COLO668 (cell line): Measurements from ENCODE around the gene LGALS3.

Experiments
- DNase-seq: peaks from one replicate; lab custom pipeline; 2025; ENCODE audit not compliant: unreplicated experiment; lab: John Stamatoyannopoulos, UW

The LGALS3 gene

DNA sequence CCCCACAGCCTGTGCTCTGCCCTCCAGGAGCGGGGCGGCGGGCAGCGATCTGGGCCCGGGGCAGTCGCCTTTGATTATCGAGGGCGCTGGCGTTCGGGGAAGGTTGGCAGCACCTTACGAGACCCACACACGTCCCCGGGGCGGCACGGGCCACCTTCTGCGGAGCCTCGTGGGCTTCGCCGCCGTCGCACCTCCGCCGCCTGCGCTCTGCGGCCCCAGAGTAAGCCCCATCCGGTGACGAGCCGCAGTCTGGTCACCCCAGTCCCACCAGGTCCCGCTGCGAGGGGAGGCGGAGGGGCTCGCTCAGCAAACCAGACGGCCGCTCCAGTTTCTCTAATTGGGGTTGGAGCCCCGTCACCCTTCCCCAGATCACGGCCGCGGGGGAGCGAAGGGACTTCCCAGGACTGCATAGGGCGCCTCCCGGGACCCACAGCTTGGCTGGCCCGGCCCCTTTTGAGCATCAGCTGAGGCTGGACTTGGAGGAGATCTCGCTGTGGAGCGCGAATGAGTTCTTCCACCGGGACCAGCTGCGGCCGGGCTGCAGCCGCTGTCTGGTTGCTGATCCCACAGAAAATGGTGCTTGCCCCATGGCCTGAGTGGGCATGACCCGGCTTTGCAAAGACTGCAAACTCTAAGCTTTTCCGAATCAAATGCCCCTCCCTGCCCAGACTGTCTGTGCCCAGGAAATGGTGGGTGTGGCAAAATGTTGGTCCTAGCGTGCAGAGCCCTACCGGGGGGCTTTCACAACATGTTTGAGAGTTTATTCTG, 560 bp downstream of the LGALS3 start:
- DNase-seq: peak; percentile 65

DNA sequence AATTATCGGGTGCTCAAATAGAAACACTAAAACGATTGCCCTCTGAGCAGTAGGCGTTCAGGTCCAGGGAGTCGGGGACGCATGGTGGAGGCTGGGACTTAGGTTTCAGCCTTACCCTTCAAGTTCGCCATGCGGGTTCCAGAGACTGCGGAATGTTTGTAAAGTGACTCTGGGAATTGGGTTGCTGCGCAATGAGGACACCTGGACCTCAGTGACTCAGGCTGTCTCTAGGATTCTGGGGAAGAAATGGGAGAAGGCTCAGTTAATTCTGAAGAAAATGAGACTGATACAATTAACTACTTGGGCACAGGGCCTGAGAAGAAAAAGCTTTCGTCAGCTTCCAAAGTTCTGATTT, 1.1 kb downstream of the LGALS3 start:
- no peak for DNase-seq

DNA sequence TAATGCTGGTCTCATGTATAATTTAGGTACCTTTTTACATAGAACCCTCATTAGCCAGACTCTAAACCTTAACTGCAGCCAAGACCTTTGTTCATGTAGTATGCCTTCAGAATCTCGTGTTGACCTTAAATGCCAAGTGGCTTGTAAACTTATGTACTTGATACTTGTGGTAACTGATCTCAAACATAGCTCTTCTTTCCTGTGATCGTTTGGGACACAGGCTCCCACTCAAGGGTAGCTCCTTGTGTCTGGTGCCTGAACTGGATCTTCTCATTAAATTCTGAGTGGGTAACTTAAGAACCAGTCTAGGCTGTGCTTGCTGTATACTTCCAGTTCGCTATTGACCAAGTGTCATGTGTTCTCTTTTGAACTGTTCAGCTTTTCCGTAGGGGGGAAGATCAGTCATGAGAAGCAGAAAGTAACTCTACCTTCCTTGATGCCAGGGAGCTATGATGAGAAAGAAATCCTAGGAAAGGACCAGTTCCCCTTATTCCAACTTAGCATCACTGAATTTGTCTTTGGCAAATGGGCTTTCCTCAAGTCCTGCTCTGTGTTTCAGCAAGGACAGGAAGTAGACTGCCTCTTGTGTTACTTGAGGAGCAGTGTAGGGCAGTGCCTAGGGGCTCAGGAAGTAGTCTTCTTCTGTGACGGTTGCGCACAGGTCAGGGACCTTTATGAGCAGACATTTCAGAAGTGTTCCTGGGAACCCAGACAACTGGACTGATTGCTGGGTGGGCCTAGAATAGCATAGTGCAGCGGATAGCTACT, 2.5 kb downstream of the LGALS3 start:
- DNase-seq: no peak

DNA sequence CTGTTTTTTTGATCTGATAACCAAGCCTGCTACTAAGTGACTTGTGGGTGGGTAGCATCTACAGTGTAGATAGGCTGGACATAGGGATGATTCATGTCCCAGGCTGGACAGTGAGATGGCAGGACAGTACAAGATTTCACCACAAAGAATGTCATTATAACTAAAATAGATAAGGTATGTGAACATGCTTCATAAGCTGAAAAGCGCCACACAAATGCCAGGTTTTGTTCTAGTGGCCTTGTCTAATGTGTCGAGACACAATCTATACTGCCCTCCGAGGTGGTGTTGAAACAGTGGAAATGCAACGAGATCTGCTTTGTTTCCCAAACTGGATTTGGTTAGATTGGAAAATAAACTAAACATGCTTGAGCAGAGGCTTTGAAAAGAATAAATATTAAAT, 4.4 kb downstream of the LGALS3 start:
- no peak for DNase-seq

DNA sequence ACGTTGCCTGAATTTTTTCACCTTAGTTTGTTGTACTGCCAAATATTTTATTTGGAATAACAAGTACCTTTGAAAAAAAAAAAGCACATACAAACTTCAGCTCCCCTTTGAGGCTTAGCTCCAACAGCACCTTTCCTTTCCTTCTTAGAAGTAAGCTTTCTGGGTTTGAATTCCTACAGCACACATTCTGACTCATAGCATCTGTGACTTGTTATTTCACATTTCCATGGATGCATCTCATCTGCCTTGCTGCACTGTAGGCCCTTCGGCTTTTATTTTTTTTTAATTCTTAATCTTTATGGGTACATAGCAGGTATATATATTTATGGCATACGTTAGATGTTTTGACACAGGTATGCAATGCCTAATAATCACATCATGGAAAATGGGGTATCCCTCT, 7.2 kb downstream of the LGALS3 start:
- no peak for DNase-seq

DNA sequence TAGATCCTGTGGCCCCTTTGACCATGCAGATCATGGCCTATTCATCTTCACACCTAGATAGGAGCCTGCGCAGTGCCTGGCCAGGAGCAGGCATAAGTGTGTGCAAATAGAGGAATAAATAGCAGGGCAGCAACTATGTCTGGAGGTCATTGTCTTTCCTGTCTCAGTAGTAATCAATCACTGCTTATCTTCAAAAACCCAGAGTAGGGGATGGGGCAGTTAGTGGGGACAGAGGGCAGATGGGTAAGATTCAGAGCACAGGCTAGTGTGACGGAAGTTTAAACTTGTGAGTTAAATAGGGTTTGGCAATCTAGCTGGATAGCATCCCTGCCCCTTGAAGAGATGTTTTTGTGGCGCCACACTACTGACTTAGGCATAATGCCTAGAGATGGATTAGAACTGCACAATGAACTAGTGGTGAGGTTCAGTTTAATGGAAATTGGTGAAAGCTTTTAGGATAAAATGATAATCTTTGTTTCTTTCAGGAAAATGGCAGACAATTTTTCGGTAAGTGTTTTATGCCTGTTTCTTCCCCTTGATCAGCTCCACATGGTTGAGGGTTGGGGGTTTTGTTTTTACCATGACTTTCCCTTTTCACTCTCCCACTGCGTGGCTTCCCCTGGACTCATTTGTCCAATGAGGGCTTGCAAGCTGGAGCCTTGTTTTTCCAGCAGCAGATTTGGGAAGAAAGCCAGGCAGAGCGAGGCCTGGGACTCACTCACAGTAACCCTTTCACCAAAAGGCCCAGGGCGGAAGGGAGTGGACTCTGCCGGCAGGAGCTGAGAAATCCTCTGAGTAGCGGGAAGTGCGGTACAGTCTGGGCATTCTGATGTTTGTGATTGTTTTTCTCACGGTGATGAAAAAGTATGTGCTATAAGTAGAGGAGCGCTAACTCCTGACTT, 8.1 kb downstream of the LGALS3 start:
- DNase-seq: no peak

DNA sequence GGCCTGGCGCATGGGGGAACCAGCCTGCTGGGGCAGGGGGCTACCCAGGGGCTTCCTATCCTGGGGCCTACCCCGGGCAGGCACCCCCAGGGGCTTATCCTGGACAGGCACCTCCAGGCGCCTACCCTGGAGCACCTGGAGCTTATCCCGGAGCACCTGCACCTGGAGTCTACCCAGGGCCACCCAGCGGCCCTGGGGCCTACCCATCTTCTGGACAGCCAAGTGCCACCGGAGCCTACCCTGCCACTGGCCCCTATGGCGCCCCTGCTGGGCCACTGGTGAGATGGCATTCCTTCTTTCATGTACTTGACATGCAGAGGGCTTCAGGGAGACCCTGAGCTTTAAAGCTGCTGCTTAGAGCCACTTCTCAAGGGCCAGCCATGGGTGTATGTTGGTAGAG, 9.0 kb downstream of the LGALS3 start:
- no peak for DNase-seq

DNA sequence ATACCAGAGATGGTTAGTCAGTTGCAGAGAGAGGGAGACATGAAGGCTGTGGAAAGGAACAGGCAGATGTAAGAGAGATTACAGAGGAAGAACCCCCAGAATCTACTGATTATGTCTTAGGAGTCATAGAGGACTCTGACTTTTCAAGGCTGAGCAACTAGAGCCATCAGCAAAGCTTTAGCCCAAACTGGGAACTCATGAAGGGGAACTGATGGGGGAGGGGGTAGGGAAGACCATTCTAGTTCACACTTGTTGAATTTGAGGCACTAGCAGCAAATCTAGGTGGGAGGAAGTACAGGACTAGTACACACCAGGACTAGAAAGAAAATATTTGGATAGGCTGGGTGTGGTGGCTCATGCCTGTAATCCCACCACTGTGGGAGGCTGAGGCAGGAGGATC, 10.1 kb downstream of the LGALS3 start:
- DNase-seq: no peak

DNA sequence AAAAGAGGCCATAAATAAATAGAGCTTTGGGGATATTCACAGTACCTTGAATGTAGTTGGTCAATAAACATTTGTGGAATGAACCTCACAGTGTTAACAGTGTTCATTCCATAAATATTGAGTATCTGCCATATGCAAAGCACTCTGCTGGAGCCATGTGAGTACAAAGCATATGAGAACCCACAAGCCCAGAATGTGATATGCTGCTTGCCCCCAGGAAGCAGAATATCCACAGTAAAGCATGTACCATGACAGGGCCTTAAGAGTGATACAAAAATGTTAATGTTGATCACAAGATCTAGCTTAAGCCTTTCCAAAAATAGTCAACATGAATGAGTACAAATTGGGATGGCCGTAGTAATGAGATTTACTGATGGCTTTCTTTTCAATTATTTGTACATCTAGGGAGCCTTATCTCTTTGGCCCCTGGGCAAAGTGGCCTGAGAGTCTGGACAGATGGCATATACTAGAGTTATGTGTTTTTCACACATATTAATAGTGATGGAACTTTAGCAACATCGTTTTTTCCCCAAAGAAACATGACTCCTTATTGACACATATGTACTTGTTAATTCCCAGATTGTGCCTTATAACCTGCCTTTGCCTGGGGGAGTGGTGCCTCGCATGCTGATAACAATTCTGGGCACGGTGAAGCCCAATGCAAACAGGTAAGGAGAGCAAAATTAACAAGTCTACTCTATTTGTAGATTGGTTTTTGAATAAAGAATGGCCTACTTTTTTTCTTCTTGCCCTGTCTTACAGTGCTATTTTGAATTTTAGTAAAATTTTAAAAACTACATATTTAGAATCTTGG, 10.9 kb downstream of the LGALS3 start:
- no peak for DNase-seq

DNA sequence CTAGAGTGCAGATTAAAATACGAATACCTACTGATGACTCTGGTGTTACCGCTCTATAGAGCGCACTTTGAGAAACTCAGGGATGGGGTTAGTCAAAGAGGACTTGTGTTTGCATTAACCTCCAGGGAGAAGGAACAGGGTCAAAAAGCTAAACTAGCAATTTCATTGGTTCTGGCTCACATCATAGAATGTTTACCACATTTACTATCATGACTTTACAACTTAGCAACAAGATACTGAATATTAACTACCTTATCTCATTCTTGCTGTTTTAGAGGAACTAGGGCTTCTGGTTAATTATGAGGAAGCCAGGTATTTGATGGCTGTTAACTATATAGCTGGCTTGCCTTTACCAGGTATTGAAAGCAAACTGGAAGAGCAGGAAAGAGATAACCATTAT, 12.8 kb downstream of the LGALS3 start:
- no peak for DNase-seq

DNA sequence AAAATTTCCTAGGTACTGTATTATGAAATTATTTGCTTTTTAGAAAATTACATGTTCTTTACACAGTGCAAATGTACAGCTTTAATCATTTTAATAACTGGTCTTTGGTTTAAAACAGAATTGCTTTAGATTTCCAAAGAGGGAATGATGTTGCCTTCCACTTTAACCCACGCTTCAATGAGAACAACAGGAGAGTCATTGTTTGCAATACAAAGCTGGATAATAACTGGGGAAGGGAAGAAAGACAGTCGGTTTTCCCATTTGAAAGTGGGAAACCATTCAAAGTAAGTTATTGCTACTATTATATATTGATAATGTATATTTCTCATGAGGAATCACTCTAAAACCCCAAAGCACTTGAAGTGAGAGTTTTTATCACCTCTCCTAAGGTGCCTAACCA, 13.4 kb downstream of the LGALS3 start:
- DNase-seq: no peak

DNA sequence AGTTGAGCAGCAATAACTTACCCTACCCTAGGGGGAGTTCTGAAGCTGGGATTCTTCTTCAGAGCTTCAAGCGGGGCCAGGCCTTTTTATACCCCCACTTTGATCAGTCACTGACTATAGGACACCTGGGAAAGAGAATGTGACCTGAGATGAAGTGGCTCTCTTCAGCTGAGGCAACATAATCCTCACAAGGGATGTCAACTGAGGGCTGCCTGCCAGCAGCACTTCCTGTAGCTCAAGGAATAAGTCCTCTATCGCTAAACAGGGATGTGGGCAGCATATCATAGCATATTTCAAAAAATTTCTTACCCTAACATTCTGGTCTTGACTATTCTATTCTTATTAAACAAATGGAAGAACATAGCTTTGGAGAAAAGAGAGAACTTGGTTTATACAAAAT, 17.4 kb downstream of the LGALS3 start:
- DNase-seq: no peak

DNA sequence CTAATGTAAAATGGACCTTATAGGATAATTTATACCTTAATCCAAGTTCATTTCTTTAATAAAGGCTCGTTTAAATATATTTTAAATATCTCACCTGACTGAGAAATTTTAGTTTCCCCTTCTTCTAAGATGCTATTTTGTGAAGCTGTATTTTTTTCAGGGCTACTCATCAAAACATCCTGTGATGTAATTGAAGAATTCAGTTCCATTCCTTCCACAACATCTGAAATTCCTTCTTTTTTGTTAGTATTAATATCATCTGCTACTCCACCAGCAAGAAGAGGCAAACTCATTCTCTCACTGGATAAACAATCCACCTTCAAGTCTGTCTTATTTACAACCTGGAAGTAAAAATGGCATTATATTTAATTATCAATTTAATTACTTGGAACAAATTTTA, 22.5 kb downstream of the LGALS3 start:
- DNase-seq: no peak

DNA sequence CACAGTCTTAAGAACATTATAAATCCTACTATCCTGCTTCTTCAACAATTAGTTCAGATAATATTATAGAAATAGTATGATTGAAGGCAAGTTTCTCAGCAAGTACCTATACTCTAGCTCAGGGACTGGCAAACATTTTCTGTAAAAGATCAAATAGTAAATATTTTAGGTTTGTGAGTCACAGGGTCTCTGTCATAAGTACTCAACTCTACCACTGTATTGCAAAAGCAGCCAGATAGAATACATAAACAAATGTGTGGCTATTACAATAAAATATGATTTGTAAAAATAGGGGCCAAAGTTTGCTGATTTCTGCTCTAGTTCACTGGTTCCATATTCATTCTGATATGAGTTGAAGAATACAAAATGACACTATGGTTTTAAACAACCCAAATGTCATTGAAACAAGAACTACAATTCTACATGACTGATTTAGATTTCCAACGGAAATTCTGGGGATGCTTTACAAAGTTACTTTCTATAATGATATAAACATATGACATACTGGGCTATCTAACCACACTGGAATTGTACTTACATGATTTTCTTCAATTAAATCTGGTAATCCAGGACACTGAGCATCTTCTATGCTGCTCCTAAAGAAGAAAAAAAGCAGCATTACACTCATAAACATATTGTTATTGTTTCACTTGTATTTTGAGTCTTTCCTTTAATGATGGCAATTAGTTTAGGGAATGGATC, 23.2 kb downstream of the LGALS3 start:
- no peak for DNase-seq

DNA sequence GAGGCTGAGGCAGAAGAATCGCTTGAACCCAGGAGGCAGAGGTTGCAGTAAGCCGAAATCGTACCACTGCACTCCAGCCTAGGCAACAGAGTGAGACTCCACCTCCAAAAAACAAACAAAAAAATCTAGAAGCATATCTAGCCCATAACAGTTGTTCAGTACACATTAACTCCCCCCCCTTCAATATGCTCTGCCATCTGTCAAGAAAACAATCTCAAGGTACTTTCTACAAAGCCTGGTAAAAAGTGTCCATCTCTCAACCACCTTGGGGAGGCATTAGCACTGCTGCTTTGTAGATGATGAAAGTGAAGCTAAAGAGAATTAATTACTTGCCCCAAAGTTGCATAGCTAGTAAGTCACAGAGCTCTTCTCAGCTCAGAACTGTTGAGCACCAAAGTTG, 24.9 kb downstream of the LGALS3 start:
- no peak for DNase-seq

DNA sequence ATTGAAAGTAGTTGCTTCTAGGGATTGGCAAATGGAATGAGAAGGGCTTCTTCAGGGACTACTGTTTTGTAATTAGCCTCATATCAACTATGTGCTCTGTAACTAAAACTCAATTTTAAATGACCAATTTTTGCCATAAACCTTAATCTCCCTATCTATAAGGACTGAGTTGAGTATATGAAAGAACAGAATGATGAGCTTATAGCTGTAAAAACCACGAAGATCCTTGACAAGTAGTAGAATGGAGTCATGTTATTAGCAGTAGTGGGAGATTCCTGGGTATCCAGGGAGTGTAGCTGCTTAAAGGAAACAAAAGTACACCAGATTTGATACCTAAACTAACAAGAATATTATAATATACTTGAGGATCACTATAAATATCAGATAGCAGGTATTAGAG, 28.0 kb downstream of the LGALS3 start:
- DNase-seq: no peak

DNA sequence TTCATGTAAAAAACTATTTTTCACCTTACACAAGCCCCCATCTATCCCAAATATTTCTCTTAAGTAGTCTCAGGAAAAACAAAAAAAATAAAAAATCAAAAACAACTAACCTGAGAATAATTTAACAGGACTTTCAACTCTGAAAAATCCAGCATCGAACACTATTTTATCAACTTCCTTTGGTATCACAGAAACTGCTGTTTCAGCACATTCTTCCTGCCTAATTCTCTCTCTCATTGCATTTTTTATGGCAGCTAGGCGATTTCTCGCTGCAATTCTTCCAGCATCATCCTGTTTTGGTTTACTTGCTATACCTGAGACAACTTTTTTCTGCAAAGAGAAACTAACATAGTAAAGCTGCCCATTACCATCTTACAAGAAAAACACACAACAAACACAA, 29.4 kb downstream of the LGALS3 start:
- no peak for DNase-seq

DNA sequence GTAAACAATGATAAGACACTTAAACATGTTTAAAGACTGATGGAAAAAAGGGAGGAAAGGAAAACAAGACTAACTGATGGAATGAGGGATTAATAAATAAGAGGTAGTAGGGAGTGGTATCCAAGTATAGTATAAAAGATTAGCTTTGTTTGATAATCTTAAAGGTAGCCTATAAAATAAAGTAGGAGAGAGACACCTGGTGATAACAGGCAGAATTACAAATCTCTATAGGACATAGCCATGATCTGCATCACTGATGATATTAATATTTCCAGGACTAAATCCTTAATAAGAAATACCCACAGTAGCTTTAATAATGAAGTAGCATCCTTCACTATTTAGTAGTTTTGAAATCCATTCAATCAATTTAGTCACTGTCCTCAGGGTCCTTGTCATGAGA, 31.9 kb downstream of the LGALS3 start:
- no peak for DNase-seq

DNA sequence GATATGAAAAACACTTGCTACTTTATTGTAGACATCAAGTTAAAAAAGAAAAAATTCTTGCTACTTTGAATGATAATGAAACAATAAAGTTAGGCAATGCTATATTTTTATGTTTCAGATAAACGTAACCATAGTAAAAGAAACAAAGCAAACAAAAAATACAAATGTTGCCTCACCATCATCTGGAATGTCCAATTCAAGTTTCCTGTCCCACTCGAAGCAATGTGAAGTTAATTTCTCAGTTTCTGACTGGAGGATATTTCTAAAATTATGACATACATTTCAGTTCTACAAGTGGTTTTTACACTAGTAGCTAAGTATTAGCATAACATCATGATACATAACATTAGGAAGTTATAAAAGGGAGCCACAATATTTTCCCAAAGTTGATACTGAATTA, 41.5 kb downstream of the LGALS3 start:
- DNase-seq: no peak

DNA sequence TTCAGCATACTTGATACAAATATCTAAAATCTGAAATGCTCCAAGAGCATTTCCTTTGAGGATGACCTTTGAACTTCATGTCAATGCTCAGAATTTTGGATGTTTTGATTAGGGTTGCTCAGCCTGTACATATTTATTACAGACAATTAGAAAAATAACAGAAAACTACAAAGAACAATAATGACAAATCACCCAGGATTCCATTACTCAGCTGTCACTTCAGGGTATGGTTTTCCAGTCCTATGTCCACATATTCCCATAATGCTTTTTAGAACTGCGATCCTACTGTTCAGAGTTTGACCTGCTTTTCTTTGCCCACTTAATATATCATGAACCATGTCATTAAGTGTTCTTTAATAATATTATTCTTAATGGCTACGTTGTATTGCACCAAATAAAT, 51.0 kb downstream of the LGALS3 start:
- DNase-seq: no peak
